ACHN (cell line): Measurements from ENCODE around the gene CBFA2T3.

Source experiments
- DNase-seq: peaks from one replicate; pipeline ENCODE4 v3.0.0-alpha.2; 2015
- in situ Hi-C: cut with HindIII; loops from 2 replicates; pipeline ENCODE4 v1.10.0; 2017; ENCODE audit warnings: low sequenced_read_pairs, low pct_ligation_motif_present, low pct_unique_long_range_greater_than_20kb

CBFA2T3 gene

GRCh38 chr16:88951989-88952388, 25.0 kb downstream of the CBFA2T3 start:
- DNase-seq = no peak
- in situ Hi-C loops = no loop called here

GRCh38 chr16:88951501-88951900, 25.5 kb downstream of the CBFA2T3 start:
- in situ Hi-C loops = no loop called here
- no peak for DNase-seq

GRCh38 chr16:88948781-88949490, 28.1 kb downstream of the CBFA2T3 start:
- DNase-seq = no peak
- in situ Hi-C loops = no loop called here

GRCh38 chr16:88945473-88945872, 31.5 kb downstream of the CBFA2T3 start:
- in situ Hi-C loops = no loop called here
- no peak for DNase-seq

- DNase-seq = no peak
- in situ Hi-C loops = no loop called here
Observed at GRCh38 chr16:88943741-88944140, 33.3 kb downstream of the CBFA2T3 start.

GRCh38 chr16:88943131-88943664, 33.8 kb downstream of the CBFA2T3 start:
- in situ Hi-C loops = no loop called here
- no peak for DNase-seq

GRCh38 chr16:88941913-88942909, 34.8 kb downstream of the CBFA2T3 start:
- DNase-seq = peak; percentile 17
- in situ Hi-C loops = no loop called here

GRCh38 chr16:88940862-88941817, 35.9 kb downstream of the CBFA2T3 start:
- DNase-seq = no peak
- in situ Hi-C loops = no loop called here

- DNase-seq = no peak
- in situ Hi-C loops = no loop called here
Observed at GRCh38 chr16:88939972-88940861, 36.8 kb downstream of the CBFA2T3 start.

- DNase-seq = no peak
- in situ Hi-C loops = no loop called here
Observed at GRCh38 chr16:88939245-88939971, 37.6 kb downstream of the CBFA2T3 start.

- DNase-seq = no peak
- in situ Hi-C loops = no loop called here
Observed at GRCh38 chr16:88938777-88939244, 38.2 kb downstream of the CBFA2T3 start.

GRCh38 chr16:88938119-88938776, 38.8 kb downstream of the CBFA2T3 start:
- DNase-seq = no peak
- in situ Hi-C loops = no loop called here

GRCh38 chr16:88937206-88937621, 39.8 kb downstream of the CBFA2T3 start:
- in situ Hi-C loops = no loop called here
- no peak for DNase-seq

- in situ Hi-C loops = no loop called here
- DNase-seq = no peak
Observed at GRCh38 chr16:88936556-88937205, 40.3 kb downstream of the CBFA2T3 start.

GRCh38 chr16:88936008-88936555, 40.9 kb downstream of the CBFA2T3 start:
- in situ Hi-C loops = no loop called here
- no peak for DNase-seq
